ENCODE measurements around the gene IL16.

DNA sequence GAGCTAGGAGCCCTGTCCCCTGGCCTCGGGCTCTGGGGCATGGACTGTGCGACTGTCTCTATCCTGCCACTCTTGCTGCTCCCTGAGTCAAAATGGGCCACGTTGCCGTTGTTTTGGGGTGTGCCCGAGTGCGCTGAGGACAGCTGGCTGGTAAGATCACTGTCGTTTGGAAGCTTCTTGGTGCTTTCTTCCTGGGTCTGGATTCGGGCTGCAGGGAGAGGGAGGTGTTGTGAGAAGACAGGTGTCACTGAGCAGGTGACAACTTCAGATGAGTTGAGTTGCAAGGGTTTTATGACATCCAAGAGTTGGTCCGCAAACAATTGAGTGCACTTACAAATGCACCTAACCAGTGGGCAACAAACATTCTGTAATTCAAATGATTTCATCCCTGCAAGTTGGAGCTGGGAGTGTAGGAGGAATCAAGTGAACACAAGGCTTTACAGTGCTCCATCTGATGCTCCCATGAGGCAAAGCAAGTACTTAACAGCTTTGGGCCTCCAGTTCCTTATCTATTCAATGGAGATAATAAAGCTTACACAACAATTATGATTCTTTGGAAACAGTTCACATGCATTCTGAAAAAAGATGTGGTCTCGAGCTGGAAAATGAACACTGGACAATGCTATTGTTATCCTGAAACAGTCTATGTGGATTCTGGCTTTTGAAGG is 138.2 kb downstream of the IL16 start:
- TF ChIP-seq CTCF (IDR thresholded peaks at IDR 0.05) (no peak), ZFX (IDR thresholded peaks at IDR 0.05; ENCODE audit: borderline replicate concordance) (no peak)

Measured in 22Rv1 (cell line).